Measurements from ENCODE around the gene PTH2. TPM values are rescaled to one million over a fixed set of nuclear protein-coding genes. Genes with fewer than 3 reads are reported as not detected.

PTH2 gene, protein sequence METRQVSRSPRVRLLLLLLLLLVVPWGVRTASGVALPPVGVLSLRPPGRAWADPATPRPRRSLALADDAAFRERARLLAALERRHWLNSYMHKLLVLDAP
- not detected in 2 replicates for polyA plus RNA-seq
- polyA minus RNA-seq = not detected in 2 replicates

DNA sequence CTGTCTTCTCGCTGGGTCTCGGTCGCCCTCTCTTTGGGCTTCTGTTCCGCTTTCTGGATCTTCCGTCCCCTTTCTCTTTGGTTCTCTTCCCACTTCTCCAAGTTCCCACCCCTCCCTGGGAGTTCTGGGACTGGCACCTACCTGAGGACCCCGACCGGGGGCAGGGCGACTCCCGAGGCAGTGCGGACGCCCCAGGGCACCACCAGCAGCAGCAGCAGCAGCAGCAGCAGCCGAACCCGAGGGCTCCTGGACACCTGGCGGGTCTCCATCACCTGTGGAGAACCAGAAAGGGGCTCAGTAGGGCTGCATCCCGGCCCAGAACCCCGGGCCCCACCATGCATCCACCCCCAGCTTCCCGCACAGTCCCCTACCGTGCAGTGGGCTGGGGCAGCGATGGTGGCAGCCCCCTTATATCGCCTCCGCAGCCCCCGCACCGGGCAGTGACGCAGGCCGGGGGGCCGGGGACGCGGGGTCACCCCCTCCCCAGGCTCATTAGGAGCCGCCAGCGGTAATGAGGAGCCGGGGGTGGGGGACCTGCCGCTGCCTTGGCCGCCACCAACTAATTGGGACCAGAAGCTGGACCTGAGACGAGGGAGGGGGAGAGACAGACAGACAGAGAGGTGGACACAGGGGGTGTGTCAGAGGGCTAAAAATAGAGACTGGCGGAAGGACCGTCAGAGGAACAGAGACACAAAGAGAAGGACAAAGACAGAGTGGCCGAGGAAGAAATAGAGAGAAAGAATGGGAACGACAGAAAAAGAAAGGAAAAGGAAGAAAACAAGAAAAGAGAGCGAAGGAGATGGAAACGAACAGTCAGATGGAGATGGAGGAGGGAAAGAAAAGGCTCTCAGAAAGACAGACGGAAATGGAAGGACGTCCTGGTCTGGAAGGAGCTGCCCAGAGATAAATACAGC lies at the start of gene PTH2:
PTH2 (minus strand) TSS at position 371 of the 914 bp plus-strand sequence; CDS start at position 269, 102 bp downstream.
- Histone ChIP-seq H3K4me2 (ENCODE audit: low read length) (peak within 1 kb of the TSS; percentile 39), H3K36me3 (ENCODE audit: insufficient read depth, low read length) (no peaks in the 10 kb centered on the region), H3K79me2 (replicated peaks; ENCODE audit: insufficient read depth, low read length) (no peaks in the 10 kb centered on the region), H3K27ac (ENCODE audit: low read length) (no peak within 1 kb of the TSS), H3K4me3 (ENCODE audit: low read length) (peak within 1 kb of the TSS; percentile 62), H3K9me3 (ENCODE audit: low read length) (no peaks in the 10 kb centered on the region), H3K9ac (ENCODE audit: low read length) (peak within 1 kb of the TSS; percentile 42), H3K27me3 (ENCODE audit: insufficient read depth, low read depth, low read length) (peaks cover 84% of the 10 kb centered on the region), H3F3A (ENCODE audit: insufficient read depth, low read length, poor library complexity, severe bottlenecking) (no peaks in the 10 kb centered on the region), H2AFZ (ENCODE audit: low read depth, low read length) (no peak within 1 kb of the TSS), H4K20me1 (ENCODE audit: insufficient read depth) (no peaks in the 10 kb centered on the region), H3K9me2 (ENCODE audit: insufficient read depth, low read length) (no peaks in the 10 kb centered on the region)
- TF ChIP-seq SMC3 (conservative IDR thresholded peaks at IDR 0.05; ENCODE audit: poor library complexity) = no peak
- no peak for TF ChIP-seq TAF1 (IDR thresholded peaks at IDR 0.05; ENCODE audit: low read depth)
- TF ChIP-seq, protein P1, sequence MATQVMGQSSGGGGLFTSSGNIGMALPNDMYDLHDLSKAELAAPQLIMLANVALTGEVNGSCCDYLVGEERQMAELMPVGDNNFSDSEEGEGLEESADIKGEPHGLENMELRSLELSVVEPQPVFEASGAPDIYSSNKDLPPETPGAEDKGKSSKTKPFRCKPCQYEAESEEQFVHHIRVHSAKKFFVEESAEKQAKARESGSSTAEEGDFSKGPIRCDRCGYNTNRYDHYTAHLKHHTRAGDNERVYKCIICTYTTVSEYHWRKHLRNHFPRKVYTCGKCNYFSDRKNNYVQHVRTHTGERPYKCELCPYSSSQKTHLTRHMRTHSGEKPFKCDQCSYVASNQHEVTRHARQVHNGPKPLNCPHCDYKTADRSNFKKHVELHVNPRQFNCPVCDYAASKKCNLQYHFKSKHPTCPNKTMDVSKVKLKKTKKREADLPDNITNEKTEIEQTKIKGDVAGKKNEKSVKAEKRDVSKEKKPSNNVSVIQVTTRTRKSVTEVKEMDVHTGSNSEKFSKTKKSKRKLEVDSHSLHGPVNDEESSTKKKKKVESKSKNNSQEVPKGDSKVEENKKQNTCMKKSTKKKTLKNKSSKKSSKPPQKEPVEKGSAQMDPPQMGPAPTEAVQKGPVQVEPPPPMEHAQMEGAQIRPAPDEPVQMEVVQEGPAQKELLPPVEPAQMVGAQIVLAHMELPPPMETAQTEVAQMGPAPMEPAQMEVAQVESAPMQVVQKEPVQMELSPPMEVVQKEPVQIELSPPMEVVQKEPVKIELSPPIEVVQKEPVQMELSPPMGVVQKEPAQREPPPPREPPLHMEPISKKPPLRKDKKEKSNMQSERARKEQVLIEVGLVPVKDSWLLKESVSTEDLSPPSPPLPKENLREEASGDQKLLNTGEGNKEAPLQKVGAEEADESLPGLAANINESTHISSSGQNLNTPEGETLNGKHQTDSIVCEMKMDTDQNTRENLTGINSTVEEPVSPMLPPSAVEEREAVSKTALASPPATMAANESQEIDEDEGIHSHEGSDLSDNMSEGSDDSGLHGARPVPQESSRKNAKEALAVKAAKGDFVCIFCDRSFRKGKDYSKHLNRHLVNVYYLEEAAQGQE (IDR thresholded peaks at IDR 0.05; ENCODE audit: borderline replicate concordance) = no peak
- TF ChIP-seq EZH2 (IDR thresholded peaks at IDR 0.05; ENCODE audit: borderline replicate concordance, insufficient read depth, low read length, poor library complexity, severe bottlenecking) = peak; percentile 37
- TF ChIP-seq, protein P2, sequence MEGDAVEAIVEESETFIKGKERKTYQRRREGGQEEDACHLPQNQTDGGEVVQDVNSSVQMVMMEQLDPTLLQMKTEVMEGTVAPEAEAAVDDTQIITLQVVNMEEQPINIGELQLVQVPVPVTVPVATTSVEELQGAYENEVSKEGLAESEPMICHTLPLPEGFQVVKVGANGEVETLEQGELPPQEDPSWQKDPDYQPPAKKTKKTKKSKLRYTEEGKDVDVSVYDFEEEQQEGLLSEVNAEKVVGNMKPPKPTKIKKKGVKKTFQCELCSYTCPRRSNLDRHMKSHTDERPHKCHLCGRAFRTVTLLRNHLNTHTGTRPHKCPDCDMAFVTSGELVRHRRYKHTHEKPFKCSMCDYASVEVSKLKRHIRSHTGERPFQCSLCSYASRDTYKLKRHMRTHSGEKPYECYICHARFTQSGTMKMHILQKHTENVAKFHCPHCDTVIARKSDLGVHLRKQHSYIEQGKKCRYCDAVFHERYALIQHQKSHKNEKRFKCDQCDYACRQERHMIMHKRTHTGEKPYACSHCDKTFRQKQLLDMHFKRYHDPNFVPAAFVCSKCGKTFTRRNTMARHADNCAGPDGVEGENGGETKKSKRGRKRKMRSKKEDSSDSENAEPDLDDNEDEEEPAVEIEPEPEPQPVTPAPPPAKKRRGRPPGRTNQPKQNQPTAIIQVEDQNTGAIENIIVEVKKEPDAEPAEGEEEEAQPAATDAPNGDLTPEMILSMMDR (IDR thresholded peaks at IDR 0.05; ENCODE audit: poor library complexity, severe bottlenecking) = no peak
- TF ChIP-seq POLR2AphosphoS5 (IDR thresholded peaks at IDR 0.05) = no peak

DNA sequence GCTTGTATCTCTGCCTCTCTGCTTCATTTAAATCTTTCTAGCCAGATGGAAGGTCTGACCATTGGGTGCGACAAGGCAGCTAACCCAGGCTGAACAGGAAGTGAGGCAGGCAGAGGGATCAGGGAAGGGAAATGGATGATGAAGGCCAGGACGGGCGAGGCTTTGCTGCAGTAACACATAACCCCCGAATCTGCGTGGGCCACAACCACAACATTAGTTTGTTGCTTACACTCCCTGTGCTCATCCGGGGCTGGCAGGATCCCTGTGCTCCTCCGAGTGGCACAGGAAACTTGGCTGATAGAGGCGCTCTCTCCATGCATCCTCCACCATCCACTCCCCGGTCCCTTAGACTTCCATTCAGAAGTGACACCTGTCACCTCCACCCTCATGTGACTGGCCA lies 49.7 kb upstream of the PTH2 start:
- Histone ChIP-seq H3K9me3 (ENCODE audit: low read length) (no peaks in the 10 kb centered on the region), H3K9ac (ENCODE audit: low read length) (no peak overlapping the region), H4K20me1 (ENCODE audit: insufficient read depth) (no peaks in the 10 kb centered on the region), H3K4me3 (ENCODE audit: low read length) (no peak overlapping the region), H3K4me2 (ENCODE audit: low read length) (no peak overlapping the region), H3K36me3 (ENCODE audit: insufficient read depth, low read length) (no peaks in the 10 kb centered on the region), H2AFZ (ENCODE audit: low read depth, low read length) (no peak overlapping the region), H3K9me2 (ENCODE audit: insufficient read depth, low read length) (no peaks in the 10 kb centered on the region), H3K27ac (ENCODE audit: low read length) (no peak overlapping the region), H3K79me2 (replicated peaks; ENCODE audit: insufficient read depth, low read length) (no peaks in the 10 kb centered on the region), H3F3A (ENCODE audit: insufficient read depth, low read length, poor library complexity, severe bottlenecking) (no peaks in the 10 kb centered on the region), H3K27me3 (ENCODE audit: insufficient read depth, low read depth, low read length) (peaks cover 4% of the 10 kb centered on the region)
- TF ChIP-seq POLR2AphosphoS5 (IDR thresholded peaks at IDR 0.05) (no peak), EZH2 (IDR thresholded peaks at IDR 0.05; ENCODE audit: borderline replicate concordance, insufficient read depth, low read length, poor library complexity, severe bottlenecking) (no peak), TAF1 (IDR thresholded peaks at IDR 0.05; ENCODE audit: low read depth) (no peak), RAD21 (conservative IDR thresholded peaks at IDR 0.05) (no peak), SMC3 (conservative IDR thresholded peaks at IDR 0.05; ENCODE audit: poor library complexity) (no peak), MXI1 (conservative IDR thresholded peaks at IDR 0.05; ENCODE audit: poor library complexity, severe bottlenecking) (no peak), EP300 (conservative IDR thresholded peaks at IDR 0.05; ENCODE audit: poor library complexity, severe bottlenecking) (no peak)
- TF ChIP-seq, protein P2 (IDR thresholded peaks at IDR 0.05; ENCODE audit: poor library complexity, severe bottlenecking) = no peak
- TF ChIP-seq, protein P1 (IDR thresholded peaks at IDR 0.05; ENCODE audit: borderline replicate concordance) = no peak

Measured in neural cell (in vitro differentiated cells).